GM23338 (cell line): Measurements from ENCODE around the gene SLC1A4. TPM values are rescaled to one million over a fixed set of nuclear protein-coding genes. Genes with fewer than 3 reads are reported as not detected.

Source experiments
- ATAC-seq: fragments of 200-7000 bp; cut with Tn5 transposase; 3 replicates; pipeline ENCODE4 v1.9.1; 2020
- DNase-seq: peaks from one replicate; pipeline ENCODE4 v3.0.0-alpha.2; 2015; ENCODE audit warnings: low spot score
- H2AFZ ChIP-seq: fragments of 200-600 bp; sonication (generic); 2 replicates; pipeline ENCODE4 v1.8.0; 2016; ENCODE audit warnings: antibody characterized with exemption, mild to moderate bottlenecking, moderate library complexity
- H3F3A ChIP-seq: fragments of 200-600 bp; sonication (generic); replicated peaks from 2 replicates; pipeline ENCODE4 v1.8.0; 2017; ENCODE audit warnings: antibody characterized with exemption, mixed run types, low read depth
- H3K27ac ChIP-seq: fragments of 200-600 bp; sonication (generic); 2 replicates; pipeline ENCODE4 v1.6.1; 2016; ENCODE audit warnings: low read depth
- H3K27me3 ChIP-seq: fragments of 200-600 bp; sonication (generic); 2 replicates; pipeline ENCODE4 v1.8.0; 2016; ENCODE audit warnings: mild to moderate bottlenecking, mixed run types, moderate library complexity; ENCODE audit not compliant: insufficient read depth
- H3K36me3 ChIP-seq: fragments of 200-600 bp; sonication (generic); 2 replicates; pipeline ENCODE4 v1.8.0; 2016; ENCODE audit warnings: mild to moderate bottlenecking; ENCODE audit not compliant: insufficient read depth
- H3K4me1 ChIP-seq: fragments of 200-600 bp; sonication (generic); 2 replicates; pipeline ENCODE4 v1.8.0; 2016; ENCODE audit warnings: mild to moderate bottlenecking, moderate library complexity; ENCODE audit not compliant: insufficient read depth
- H3K4me2 ChIP-seq: fragments of 200-600 bp; sonication (generic); 2 replicates; pipeline ENCODE4 v1.7.1; 2017; ENCODE audit warnings: mixed run types
- H3K4me3 ChIP-seq: fragments of 200-600 bp; sonication (generic); 2 replicates; pipeline ENCODE4 v1.6.1; 2016; ENCODE audit warnings: mixed run types
- H3K79me2 ChIP-seq: fragments of 200-600 bp; sonication (generic); replicated peaks from 2 replicates; pipeline ENCODE4 v1.8.0; 2017; ENCODE audit warnings: mild to moderate bottlenecking; ENCODE audit not compliant: insufficient read depth
- H3K9me2 ChIP-seq: fragments of 200-600 bp; sonication (generic); 2 replicates; pipeline ENCODE4 v1.8.0; 2017; ENCODE audit not compliant: insufficient read depth
- H4K20me1 ChIP-seq: fragments of 200-600 bp; sonication (generic); replicated peaks from 2 replicates; pipeline ENCODE4 v1.8.0; 2017; ENCODE audit warnings: mild to moderate bottlenecking; ENCODE audit not compliant: insufficient read depth
- H3K27ac Mint-ChIP-seq: 2 replicates; pipeline ENCODE4 v1.8.0; 2020; ENCODE audit warnings: inconsistent platforms, mild to moderate bottlenecking, moderate library complexity, mixed read lengths
- H3K27me3 Mint-ChIP-seq: 3 replicates; pipeline ENCODE4 v1.8.0; 2022; ENCODE audit warnings: low read depth, mild to moderate bottlenecking, moderate library complexity, mixed read lengths, inconsistent platforms; ENCODE audit not compliant: insufficient read depth, poor library complexity
- H3K36me3 Mint-ChIP-seq: 3 replicates; pipeline ENCODE4 v1.8.0; 2021; ENCODE audit warnings: low read depth, mild to moderate bottlenecking, inconsistent platforms, moderate library complexity, mixed read lengths
- H3K4me1 Mint-ChIP-seq: 3 replicates; pipeline ENCODE4 v1.8.0; 2020; ENCODE audit warnings: mild to moderate bottlenecking, inconsistent platforms, mixed read lengths
- H3K4me3 Mint-ChIP-seq: 3 replicates; pipeline ENCODE4 v1.8.0; 2021; ENCODE audit warnings: moderate library complexity, mild to moderate bottlenecking, inconsistent platforms, mixed read lengths
- H3K9me3 Mint-ChIP-seq: 3 replicates; pipeline ENCODE4 v1.8.0; 2020; ENCODE audit warnings: moderate library complexity, mild to moderate bottlenecking, inconsistent platforms, mixed read lengths
- CREB1 ChIP-seq: fragments of 250-450 bp; sonication (Bioruptor Pico); IDR thresholded peaks from 2 replicates; pipeline ENCODE4 v1.5.0; 2020; ENCODE audit warnings: low read depth, mild to moderate bottlenecking, moderate library complexity
- EZH2 ChIP-seq: fragments of 200-600 bp; sonication (generic); IDR thresholded peaks from one replicate; pipeline ENCODE4 v1.8.0; 2017; ENCODE audit warnings: antibody characterized with exemption, mild to moderate bottlenecking, low read depth; ENCODE audit not compliant: unreplicated experiment
- EZH2phosphoT487 ChIP-seq: fragments of 200-600 bp; sonication (generic); IDR thresholded peaks from one replicate; pipeline ENCODE4 v1.8.1; 2018; ENCODE audit warnings: antibody characterized with exemption; ENCODE audit not compliant: unreplicated experiment
- JUNB ChIP-seq: IDR thresholded peaks from one replicate; pipeline ENCODE4 v1.6.1; 2016; ENCODE audit warnings: antibody characterized with exemption; ENCODE audit not compliant: unreplicated experiment
- NANOG ChIP-seq: IDR thresholded peaks from 2 replicates; pipeline ENCODE4 v1.6.1; 2016; ENCODE audit warnings: antibody characterized with exemption, borderline replicate concordance
- POLR2AphosphoS5 ChIP-seq: IDR thresholded peaks from 2 replicates; pipeline ENCODE4 v1.6.1; 2016; ENCODE audit warnings: antibody characterized with exemption, low read depth
- STAT1 ChIP-seq: IDR thresholded peaks from one replicate; pipeline ENCODE4 v1.6.1; 2016; ENCODE audit warnings: antibody characterized with exemption; ENCODE audit not compliant: unreplicated experiment
- ZNF114 ChIP-seq: fragments of 250-450 bp; sonication (Bioruptor Pico); IDR thresholded peaks from 2 replicates; pipeline ENCODE4 v1.5.0; 2020; ENCODE audit warnings: mild to moderate bottlenecking, moderate library complexity
- ZNF331 ChIP-seq: fragments of 250-450 bp; sonication (Bioruptor Pico); IDR thresholded peaks from 2 replicates; pipeline ENCODE4 v1.5.0; 2020; ENCODE audit warnings: low read depth, mild to moderate bottlenecking, moderate library complexity
- polyA plus RNA-seq: library from polyadenylated mRNA; unstranded; fragments of >200 nt; fragmentation: Nextera tagmentation; extraction: Ambion mirVana; gene quantifications from 2 replicates; pipeline ENCODE4 v1.2.1, GENCODE V29; 2016
- total RNA-seq: library from RNA; depleted of rRNA; stranded (reverse); fragments of >200 nt; shearing (Covaris generic); gene quantifications from 2 replicates; pipeline ENCODE4 v1.2.3, GENCODE V29; 2014
- TF ChIP-seq, protein P1 (sequence below), 2 experiments: fragments of 200-600 bp in 1 of 2; sonication (generic) in 1 of 2; conservative IDR thresholded peaks; 2 replicates each; pipeline versions ENCODE4 v1.5.1 to v1.6.1; 2016 to 2017; ENCODE audit warnings: antibody characterized with exemption in 2 of 2, low read depth in 2 of 2, mild to moderate bottlenecking in 2 of 2, moderate library complexity in 1 of 2
- TF ChIP-seq, protein P2 (sequence below): IDR thresholded peaks from 2 replicates; pipeline ENCODE4 v1.6.1; 2016; ENCODE audit warnings: antibody characterized with exemption
- TF ChIP-seq, protein P3 (sequence below): IDR thresholded peaks from one replicate; pipeline ENCODE4 v1.6.1; 2018; ENCODE audit warnings: antibody characterized with exemption; ENCODE audit not compliant: unreplicated experiment
- TF ChIP-seq, protein P4 (sequence below): fragments of 250-450 bp; sonication (Bioruptor Pico); IDR thresholded peaks from 2 replicates; pipeline ENCODE4 v1.5.0; 2020; ENCODE audit warnings: mild to moderate bottlenecking, moderate library complexity

SLC1A4 gene
- total and polyA plus RNA-seq, 2 experiments from 2014 or later = 1.3 to 2.7 TPM

DNA sequence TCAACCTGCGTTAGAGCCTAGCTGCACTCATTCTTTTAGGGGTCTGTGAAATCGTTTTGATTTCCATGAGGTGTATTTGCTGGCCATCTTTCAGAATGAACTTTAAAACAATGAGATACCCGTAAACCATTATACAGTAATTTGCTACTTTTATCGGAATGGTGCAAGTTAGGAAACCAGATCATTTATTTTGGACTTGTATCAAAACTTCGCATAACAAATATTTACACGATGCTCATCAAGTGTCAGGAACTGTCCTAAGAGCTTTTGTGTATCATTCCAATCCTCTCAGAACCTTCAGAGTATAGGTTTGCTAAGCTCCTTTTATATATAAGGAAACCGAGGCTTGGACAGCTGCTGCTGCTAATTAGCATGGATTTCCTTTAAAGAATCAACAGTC lies 22.4 kb upstream of the SLC1A4 start:
- no peak for ATAC-seq
- no peak for DNase-seq
- H3K79me2 ChIP-seq = no peaks in the 10 kb centered on the region
- Mint-ChIP-seq H3K4me1 (peaks cover 2% of the 10 kb centered on the region; the same call in 1 of the 3 replicates), H3K27me3 (no peaks in the 10 kb centered on the region), H3K27ac (no peak overlapping the region), H3K4me3 (no peak overlapping the region), H3K9me3 (no peaks in the 10 kb centered on the region), H3K36me3 (0 out of 3 replicates have a peak, but pooled peaks cover 3% of the 10 kb centered on the region)
- no peaks in the 10 kb centered on the region for H3K9me2 ChIP-seq
- no peak overlapping the region for H2AFZ ChIP-seq
- H3K27me3 ChIP-seq = no peaks in the 10 kb centered on the region
- H4K20me1 ChIP-seq = no peaks in the 10 kb centered on the region
- no peaks in the 10 kb centered on the region for H3K4me1 ChIP-seq
- TF ChIP-seq EZH2 (no peak), JUNB (no peak), ZNF331 (CRISPR knock-in tag) (no peak), CREB1 (no peak), ZNF114 (CRISPR knock-in tag) (no peak), EZH2phosphoT487 (no peak), STAT1 (no peak), NANOG (no peak), POLR2AphosphoS5 (no peak)
- TF ChIP-seq, protein P1, sequence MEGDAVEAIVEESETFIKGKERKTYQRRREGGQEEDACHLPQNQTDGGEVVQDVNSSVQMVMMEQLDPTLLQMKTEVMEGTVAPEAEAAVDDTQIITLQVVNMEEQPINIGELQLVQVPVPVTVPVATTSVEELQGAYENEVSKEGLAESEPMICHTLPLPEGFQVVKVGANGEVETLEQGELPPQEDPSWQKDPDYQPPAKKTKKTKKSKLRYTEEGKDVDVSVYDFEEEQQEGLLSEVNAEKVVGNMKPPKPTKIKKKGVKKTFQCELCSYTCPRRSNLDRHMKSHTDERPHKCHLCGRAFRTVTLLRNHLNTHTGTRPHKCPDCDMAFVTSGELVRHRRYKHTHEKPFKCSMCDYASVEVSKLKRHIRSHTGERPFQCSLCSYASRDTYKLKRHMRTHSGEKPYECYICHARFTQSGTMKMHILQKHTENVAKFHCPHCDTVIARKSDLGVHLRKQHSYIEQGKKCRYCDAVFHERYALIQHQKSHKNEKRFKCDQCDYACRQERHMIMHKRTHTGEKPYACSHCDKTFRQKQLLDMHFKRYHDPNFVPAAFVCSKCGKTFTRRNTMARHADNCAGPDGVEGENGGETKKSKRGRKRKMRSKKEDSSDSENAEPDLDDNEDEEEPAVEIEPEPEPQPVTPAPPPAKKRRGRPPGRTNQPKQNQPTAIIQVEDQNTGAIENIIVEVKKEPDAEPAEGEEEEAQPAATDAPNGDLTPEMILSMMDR (conservative IDR thresholded peaks at IDR 0.05; ENCODE audit: low read depth in 2 of 2) = no peak
- TF ChIP-seq, protein P2, sequence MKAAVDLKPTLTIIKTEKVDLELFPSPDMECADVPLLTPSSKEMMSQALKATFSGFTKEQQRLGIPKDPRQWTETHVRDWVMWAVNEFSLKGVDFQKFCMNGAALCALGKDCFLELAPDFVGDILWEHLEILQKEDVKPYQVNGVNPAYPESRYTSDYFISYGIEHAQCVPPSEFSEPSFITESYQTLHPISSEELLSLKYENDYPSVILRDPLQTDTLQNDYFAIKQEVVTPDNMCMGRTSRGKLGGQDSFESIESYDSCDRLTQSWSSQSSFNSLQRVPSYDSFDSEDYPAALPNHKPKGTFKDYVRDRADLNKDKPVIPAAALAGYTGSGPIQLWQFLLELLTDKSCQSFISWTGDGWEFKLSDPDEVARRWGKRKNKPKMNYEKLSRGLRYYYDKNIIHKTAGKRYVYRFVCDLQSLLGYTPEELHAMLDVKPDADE = no peak
- TF ChIP-seq, protein P3, sequence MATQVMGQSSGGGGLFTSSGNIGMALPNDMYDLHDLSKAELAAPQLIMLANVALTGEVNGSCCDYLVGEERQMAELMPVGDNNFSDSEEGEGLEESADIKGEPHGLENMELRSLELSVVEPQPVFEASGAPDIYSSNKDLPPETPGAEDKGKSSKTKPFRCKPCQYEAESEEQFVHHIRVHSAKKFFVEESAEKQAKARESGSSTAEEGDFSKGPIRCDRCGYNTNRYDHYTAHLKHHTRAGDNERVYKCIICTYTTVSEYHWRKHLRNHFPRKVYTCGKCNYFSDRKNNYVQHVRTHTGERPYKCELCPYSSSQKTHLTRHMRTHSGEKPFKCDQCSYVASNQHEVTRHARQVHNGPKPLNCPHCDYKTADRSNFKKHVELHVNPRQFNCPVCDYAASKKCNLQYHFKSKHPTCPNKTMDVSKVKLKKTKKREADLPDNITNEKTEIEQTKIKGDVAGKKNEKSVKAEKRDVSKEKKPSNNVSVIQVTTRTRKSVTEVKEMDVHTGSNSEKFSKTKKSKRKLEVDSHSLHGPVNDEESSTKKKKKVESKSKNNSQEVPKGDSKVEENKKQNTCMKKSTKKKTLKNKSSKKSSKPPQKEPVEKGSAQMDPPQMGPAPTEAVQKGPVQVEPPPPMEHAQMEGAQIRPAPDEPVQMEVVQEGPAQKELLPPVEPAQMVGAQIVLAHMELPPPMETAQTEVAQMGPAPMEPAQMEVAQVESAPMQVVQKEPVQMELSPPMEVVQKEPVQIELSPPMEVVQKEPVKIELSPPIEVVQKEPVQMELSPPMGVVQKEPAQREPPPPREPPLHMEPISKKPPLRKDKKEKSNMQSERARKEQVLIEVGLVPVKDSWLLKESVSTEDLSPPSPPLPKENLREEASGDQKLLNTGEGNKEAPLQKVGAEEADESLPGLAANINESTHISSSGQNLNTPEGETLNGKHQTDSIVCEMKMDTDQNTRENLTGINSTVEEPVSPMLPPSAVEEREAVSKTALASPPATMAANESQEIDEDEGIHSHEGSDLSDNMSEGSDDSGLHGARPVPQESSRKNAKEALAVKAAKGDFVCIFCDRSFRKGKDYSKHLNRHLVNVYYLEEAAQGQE = no peak
- TF ChIP-seq, protein P4, sequence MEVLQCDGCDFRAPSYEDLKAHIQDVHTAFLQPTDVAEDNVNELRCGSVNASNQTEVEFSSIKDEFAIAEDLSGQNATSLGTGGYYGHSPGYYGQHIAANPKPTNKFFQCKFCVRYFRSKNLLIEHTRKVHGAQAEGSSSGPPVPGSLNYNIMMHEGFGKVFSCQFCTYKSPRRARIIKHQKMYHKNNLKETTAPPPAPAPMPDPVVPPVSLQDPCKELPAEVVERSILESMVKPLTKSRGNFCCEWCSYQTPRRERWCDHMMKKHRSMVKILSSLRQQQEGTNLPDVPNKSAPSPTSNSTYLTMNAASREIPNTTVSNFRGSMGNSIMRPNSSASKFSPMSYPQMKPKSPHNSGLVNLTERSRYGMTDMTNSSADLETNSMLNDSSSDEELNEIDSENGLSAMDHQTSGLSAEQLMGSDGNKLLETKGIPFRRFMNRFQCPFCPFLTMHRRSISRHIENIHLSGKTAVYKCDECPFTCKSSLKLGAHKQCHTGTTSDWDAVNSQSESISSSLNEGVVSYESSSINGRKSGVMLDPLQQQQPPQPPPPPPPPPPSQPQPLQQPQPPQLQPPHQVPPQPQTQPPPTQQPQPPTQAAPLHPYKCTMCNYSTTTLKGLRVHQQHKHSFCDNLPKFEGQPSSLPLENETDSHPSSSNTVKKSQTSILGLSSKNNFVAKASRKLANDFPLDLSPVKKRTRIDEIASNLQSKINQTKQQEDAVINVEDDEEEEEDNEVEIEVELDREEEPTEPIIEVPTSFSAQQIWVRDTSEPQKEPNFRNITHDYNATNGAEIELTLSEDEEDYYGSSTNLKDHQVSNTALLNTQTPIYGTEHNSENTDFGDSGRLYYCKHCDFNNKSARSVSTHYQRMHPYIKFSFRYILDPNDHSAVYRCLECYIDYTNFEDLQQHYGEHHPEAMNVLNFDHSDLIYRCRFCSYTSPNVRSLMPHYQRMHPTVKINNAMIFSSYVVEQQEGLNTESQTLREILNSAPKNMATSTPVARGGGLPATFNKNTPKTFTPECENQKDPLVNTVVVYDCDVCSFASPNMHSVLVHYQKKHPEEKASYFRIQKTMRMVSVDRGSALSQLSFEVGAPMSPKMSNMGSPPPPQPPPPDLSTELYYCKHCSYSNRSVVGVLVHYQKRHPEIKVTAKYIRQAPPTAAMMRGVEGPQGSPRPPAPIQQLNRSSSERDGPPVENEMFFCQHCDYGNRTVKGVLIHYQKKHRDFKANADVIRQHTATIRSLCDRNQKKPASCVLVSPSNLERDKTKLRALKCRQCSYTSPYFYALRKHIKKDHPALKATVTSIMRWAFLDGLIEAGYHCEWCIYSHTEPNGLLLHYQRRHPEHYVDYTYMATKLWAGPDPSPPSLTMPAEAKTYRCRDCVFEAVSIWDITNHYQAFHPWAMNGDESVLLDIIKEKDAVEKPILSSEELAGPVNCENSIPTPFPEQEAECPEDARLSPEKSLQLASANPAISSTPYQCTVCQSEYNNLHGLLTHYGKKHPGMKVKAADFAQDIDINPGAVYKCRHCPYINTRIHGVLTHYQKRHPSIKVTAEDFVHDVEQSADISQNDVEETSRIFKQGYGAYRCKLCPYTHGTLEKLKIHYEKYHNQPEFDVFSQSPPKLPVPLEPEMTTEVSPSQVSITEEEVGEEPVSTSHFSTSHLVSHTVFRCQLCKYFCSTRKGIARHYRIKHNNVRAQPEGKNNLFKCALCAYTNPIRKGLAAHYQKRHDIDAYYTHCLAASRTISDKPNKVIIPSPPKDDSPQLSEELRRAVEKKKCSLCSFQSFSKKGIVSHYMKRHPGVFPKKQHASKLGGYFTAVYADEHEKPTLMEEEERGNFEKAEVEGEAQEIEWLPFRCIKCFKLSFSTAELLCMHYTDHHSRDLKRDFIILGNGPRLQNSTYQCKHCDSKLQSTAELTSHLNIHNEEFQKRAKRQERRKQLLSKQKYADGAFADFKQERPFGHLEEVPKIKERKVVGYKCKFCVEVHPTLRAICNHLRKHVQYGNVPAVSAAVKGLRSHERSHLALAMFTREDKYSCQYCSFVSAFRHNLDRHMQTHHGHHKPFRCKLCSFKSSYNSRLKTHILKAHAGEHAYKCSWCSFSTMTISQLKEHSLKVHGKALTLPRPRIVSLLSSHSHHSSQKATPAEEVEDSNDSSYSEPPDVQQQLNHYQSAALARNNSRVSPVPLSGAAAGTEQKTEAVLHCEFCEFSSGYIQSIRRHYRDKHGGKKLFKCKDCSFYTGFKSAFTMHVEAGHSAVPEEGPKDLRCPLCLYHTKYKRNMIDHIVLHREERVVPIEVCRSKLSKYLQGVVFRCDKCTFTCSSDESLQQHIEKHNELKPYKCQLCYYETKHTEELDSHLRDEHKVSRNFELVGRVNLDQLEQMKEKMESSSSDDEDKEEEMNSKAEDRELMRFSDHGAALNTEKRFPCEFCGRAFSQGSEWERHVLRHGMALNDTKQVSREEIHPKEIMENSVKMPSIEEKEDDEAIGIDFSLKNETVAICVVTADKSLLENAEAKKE = no peak
- no peaks in the 10 kb centered on the region for H3F3A ChIP-seq
- H3K36me3 ChIP-seq = no peaks in the 10 kb centered on the region
- H3K4me2 ChIP-seq = no peak overlapping the region
- no peak overlapping the region for H3K4me3 ChIP-seq
- H3K27ac ChIP-seq = no peak overlapping the region
